ENCODE measurements around the gene MLLT11.
A peak's percentile ranks its signal among the peaks of the same experiment; 100 is the strongest.

MLLT11 gene, protein sequence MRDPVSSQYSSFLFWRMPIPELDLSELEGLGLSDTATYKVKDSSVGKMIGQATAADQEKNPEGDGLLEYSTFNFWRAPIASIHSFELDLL

DNA sequence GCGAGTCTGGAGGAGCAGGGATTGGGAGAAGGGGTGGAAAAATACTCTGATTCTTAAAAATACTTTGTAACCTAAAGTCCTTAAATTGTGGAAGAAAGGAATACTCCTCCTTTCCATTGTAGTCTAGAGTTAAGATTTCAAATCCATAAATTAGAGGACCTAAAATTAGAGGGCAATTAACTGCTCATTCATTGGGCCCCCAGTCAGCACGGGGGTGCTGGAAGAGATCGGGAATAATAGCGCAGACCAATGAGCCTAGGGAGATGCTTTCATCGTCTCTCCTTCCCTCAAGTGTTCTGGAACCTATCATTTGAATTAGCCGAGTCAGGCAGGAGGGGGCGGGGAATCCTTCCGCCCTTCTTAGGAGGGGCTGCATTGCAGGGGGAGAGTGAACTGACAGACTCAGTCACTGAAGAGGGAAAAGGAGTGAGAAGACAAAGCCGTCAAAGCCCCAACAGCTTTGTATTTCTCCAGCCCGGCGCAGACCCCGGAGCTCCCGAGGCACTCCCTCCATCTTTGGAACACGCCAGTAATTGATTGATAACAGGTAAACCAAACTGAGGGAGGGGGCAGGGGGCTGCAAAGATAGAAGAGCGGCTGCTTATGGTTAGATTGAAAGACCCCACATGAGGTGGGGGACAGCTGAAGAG is at the start of gene MLLT11:
TSS of gene MLLT11 (plus strand) at position 391 of the 650 bp plus-strand sequence. CDS start 6,828 bp downstream, outside the sequence.
- H3K36me3 Mint-ChIP-seq (ENCODE audit: insufficient read depth): peaks cover 40% of the 10 kb centered on the region
- DNase-seq (ENCODE audit: low spot score in 2 of 2) (no peak), ATAC-seq (replicated peaks; ENCODE audit: extremely low read depth, poor library complexity, severe bottlenecking) (no peak)
- H3K4me3 Mint-ChIP-seq: peak within 1 kb of the TSS; percentile 92
- H3K4me1 Mint-ChIP-seq: peaks cover 54% of the 10 kb centered on the region
- H3K27ac Mint-ChIP-seq (ENCODE audit: low read depth): peak within 1 kb of the TSS; percentile 91
- H3K9me3 Mint-ChIP-seq: no peaks in the 10 kb centered on the region
- H3K27me3 Mint-ChIP-seq: no peaks in the 10 kb centered on the region

DNA sequence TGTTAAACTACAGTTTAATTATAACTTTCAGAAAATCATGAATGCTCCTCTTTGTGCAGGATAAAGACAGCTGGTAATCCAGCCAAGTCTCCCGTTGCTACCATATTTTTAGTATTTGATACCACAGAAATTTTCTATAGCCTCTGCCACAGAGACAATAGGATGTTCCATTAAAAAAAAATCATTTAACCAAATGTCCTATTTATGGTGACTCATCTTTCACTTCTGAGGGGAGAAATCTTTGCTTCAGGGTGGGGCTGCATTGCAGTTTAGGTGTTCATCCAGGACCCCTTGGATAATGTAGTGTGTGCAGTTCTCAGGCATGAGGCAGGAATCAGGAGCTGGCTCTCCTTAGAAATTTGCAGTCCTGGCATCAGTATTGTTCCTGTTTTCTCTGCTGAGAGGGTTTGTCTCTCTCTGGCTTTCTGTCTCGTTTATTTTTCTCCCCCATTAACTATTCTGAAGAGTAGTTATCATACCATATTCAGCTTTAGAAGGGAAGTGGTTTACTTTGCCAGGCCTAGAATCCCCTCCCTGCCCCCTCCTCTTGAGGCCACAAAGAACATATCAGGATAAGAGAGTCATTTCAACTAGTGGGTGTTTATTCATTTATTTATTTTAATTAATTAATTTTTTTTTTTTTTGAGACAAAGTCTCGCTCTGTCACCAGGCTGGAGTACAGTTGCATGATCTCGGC is 48.9 kb upstream of the MLLT11 start:
- Mint-ChIP-seq H3K27me3 (no peaks in the 10 kb centered on the region), H3K36me3 (ENCODE audit: insufficient read depth) (peaks cover 16% of the 10 kb centered on the region), H3K4me3 (no peak overlapping the region), H3K9me3 (no peaks in the 10 kb centered on the region), H3K4me1 (peaks cover 55% of the 10 kb centered on the region), H3K27ac (ENCODE audit: low read depth) (no peak overlapping the region)
- DNase-seq (ENCODE audit: low spot score in 2 of 2) (no peak), ATAC-seq (replicated peaks; ENCODE audit: extremely low read depth, poor library complexity, severe bottlenecking) (no peak)

DNA sequence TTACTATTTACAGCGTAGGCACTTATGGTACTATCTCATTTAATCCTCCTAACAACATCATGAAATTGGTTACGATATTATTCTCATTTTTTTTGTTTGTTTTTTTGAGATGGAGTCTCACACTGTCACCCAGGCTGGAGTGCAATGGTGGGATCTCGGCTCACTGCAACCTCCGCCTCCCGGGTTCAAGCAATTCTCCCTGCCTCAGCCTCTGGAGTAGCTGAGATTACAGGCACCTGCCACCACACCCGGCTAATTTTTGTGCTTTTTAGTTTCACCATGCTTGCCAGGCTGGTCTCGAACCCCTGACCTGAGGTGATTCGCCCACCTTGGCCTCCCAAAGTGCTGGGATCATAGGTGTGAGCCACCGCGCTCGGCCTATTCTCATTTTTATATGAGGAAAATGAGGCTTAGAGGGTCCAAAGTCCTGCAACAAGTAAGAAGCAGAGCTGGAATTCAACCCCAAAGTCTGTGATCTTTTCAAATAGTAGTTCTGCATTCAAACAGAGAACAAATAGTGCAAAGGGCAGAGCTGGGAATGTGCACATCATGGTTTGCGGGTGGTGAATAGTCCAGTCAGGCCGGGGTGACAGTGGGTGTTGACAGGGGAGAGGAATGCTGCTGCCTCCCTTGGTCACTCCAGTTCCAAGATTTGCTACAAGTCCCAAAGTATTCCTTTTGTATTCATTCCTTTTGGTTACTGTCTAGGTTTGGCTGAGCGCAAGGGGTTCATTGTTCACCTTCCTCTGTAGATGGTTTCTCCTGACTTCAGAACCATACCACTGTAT is 47.3 kb upstream of the MLLT11 start:
- H3K4me1 Mint-ChIP-seq: peaks cover 40% of the 10 kb centered on the region
- H3K9me3 Mint-ChIP-seq: no peaks in the 10 kb centered on the region
- no peaks in the 10 kb centered on the region for H3K27me3 Mint-ChIP-seq
- no peak overlapping the region for H3K4me3 Mint-ChIP-seq
- DNase-seq (ENCODE audit: low spot score in 2 of 2) (no peak), ATAC-seq (replicated peaks; ENCODE audit: extremely low read depth, poor library complexity, severe bottlenecking) (no peak)
- H3K36me3 Mint-ChIP-seq (ENCODE audit: insufficient read depth): peaks cover 11% of the 10 kb centered on the region
- H3K27ac Mint-ChIP-seq (ENCODE audit: low read depth): no peak overlapping the region

DNA sequence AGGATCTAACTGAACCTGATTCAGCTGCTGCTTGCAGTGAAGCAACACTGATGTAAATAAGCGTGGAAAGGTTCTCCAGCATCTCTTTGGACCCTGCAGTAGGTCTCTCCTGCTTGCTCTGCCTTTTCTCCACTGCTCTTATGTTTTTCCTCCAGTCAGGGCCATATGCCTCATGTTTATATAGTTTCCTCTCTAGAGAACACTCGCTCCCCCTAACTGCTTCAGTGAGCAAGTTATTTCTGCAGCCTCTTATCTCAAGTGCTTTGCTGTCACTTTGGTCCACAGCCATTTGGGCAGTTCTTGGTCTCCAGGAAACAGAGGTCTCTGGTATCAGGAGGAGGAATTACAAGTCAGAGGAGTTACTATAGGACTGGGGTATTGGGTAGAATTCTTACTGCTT is 46.7 kb upstream of the MLLT11 start:
- Mint-ChIP-seq H3K27ac (ENCODE audit: low read depth) (no peak overlapping the region), H3K4me3 (no peak overlapping the region), H3K9me3 (no peaks in the 10 kb centered on the region), H3K4me1 (peaks cover 35% of the 10 kb centered on the region), H3K36me3 (ENCODE audit: insufficient read depth) (peaks cover 6% of the 10 kb centered on the region), H3K27me3 (no peaks in the 10 kb centered on the region)
- DNase-seq (ENCODE audit: low spot score in 2 of 2): no peak
- ATAC-seq (replicated peaks; ENCODE audit: extremely low read depth, poor library complexity, severe bottlenecking): no peak

DNA sequence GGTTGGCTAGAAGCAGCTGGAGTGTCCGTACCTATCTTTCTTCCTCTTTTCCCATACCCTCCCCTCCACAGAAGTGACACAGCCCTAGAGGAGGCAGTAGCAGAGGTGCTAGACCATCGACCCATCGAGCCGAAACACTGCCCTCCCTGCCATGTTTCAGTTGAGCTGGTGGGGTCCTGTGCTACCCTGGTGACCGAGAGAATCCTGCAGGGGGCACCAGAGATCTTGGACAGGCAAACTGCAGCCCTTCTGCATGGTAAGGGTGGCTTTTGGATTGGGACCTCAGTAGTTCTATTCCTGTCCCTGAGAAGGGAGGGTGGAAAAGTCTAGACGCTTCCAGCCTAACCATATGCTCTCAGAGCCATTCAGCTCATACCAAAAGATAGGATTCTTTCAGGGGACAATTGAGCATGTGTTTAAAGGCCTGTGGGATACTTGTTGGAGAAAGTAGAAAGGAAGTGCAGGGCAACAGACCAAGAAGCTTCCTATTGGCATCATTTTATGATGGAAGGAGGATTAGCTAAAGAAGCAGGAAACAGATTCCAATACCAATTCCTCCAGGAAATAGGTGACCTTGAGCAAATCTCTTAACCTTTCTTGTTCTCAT is 35.6 kb upstream of the MLLT11 start:
- peak; percentile 99 for ATAC-seq (replicated peaks; ENCODE audit: extremely low read depth, poor library complexity, severe bottlenecking)
- no peaks in the 10 kb centered on the region for H3K27me3 Mint-ChIP-seq
- no peaks in the 10 kb centered on the region for H3K9me3 Mint-ChIP-seq
- H3K4me3 Mint-ChIP-seq: peak overlapping the region; percentile 37
- H3K27ac Mint-ChIP-seq (ENCODE audit: low read depth): peak overlapping the region; percentile 29
- DNase-seq (ENCODE audit: low spot score in 2 of 2): peak; percentile 81 to 83
- peaks cover 7% of the 10 kb centered on the region for H3K4me1 Mint-ChIP-seq
- peaks cover 30% of the 10 kb centered on the region for H3K36me3 Mint-ChIP-seq (ENCODE audit: insufficient read depth)

DNA sequence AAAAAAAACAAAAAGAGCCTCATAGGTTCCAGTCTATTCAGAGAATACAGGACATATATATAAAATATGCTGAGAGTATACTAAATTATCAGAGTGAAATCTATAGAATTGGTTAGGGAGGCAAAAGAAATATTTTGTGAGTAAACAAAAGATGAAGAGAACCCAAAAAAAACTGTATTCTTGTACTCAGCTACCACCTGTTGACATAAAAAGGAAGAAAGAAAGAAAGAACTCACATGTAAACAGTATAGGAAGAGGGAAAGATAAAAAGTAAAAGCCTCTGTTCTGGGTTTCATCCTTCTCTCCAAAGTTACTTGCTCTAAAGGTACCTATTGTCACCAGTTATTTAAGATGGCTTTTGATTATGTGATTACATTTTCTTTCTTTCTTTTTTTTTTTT is 33.7 kb upstream of the MLLT11 start:
- Mint-ChIP-seq H3K4me3 (no peak overlapping the region), H3K4me1 (peaks cover 7% of the 10 kb centered on the region), H3K36me3 (ENCODE audit: insufficient read depth) (peaks cover 43% of the 10 kb centered on the region), H3K27me3 (no peaks in the 10 kb centered on the region), H3K9me3 (no peaks in the 10 kb centered on the region), H3K27ac (ENCODE audit: low read depth) (no peak overlapping the region)
- DNase-seq (ENCODE audit: low spot score in 2 of 2) (no peak), ATAC-seq (replicated peaks; ENCODE audit: extremely low read depth, poor library complexity, severe bottlenecking) (no peak)

DNA sequence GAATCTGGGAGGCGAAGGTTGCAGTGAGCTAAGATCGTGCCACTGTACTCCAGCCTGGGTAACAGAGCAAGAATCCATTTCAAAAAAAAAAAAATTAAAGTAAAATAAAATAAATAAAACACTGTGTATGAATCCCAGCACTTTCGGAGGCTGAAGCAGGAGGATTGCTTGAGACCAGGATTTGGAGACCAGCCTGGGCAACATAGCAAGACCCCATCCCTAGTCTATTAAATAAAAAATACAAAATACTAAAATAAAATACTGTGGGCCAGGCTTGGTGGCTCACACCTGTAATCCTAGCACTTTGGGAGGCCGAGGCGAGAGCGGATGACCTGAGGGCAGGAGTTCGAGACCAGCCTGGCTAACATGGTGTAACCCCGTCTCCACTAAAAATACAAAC is 28.0 kb upstream of the MLLT11 start:
- no peak for ATAC-seq (replicated peaks; ENCODE audit: extremely low read depth, poor library complexity, severe bottlenecking)
- Mint-ChIP-seq H3K9me3 (no peaks in the 10 kb centered on the region), H3K27me3 (no peaks in the 10 kb centered on the region), H3K36me3 (ENCODE audit: insufficient read depth) (peaks cover 35% of the 10 kb centered on the region), H3K4me3 (no peak overlapping the region), H3K27ac (ENCODE audit: low read depth) (no peak overlapping the region), H3K4me1 (peaks cover 5% of the 10 kb centered on the region)
- DNase-seq (ENCODE audit: low spot score in 2 of 2): no peak

DNA sequence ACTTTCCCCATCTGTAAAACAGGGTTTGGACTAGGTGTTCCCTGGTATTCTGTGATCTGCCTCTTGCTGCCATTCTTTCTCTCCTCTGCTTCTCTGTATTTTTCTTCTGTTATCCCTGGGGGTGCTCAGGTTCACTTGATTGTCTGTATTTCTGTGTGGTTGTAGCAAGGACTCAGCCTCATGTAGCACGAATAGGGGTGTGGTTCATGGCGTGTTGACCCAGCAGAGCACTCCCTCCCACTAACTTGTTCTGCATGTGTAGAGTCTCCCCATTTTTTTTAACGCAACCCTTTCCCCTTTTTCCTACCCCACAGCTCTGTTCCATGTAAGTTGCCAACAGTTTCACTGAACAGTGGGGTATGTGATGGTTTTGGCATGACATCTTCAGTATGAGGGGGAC is 25.0 kb upstream of the MLLT11 start:
- H3K4me1 Mint-ChIP-seq: peaks cover 5% of the 10 kb centered on the region
- H3K27ac Mint-ChIP-seq (ENCODE audit: low read depth): peak overlapping the region; percentile 5
- no peaks in the 10 kb centered on the region for H3K27me3 Mint-ChIP-seq
- DNase-seq (ENCODE audit: low spot score in 2 of 2): no peak
- H3K9me3 Mint-ChIP-seq: no peaks in the 10 kb centered on the region
- H3K4me3 Mint-ChIP-seq: no peak overlapping the region
- no peak for ATAC-seq (replicated peaks; ENCODE audit: extremely low read depth, poor library complexity, severe bottlenecking)
- H3K36me3 Mint-ChIP-seq (ENCODE audit: insufficient read depth): peaks cover 23% of the 10 kb centered on the region

DNA sequence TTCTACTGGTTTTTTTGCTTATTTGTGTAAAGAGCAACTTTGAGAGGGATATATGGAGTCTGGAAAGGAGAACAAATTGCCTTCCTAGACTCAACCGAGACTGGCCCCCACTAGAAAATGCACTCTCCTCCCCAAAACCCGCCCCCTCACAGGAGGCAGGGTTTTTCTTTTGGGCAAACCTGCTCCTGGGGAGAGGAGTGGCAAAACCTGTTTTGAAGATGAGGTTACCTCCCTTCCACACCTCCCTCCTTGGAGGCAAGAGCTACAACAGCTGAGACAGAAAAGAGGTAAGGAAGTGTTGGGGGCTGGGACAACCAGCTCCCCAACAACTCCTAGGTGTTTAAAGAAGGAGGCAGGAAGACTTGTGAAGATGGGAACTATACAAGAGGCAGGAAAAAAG is 23.8 kb upstream of the MLLT11 start, which contains the start of gene BNIPL:
TSS of gene BNIPL (plus strand) at position 231 of the 400 bp plus-strand sequence. CDS start at position 371, 140 bp downstream.
- H3K27me3 Mint-ChIP-seq: no peaks in the 10 kb centered on the region
- H3K4me3 Mint-ChIP-seq: no peak within 1 kb of the TSS
- peaks cover 5% of the 10 kb centered on the region for H3K4me1 Mint-ChIP-seq
- ATAC-seq (replicated peaks; ENCODE audit: extremely low read depth, poor library complexity, severe bottlenecking) (no peak), DNase-seq (ENCODE audit: low spot score in 2 of 2) (no peak)
- H3K9me3 Mint-ChIP-seq: no peaks in the 10 kb centered on the region
- peak within 1 kb of the TSS; percentile 14 for H3K27ac Mint-ChIP-seq (ENCODE audit: low read depth)
- H3K36me3 Mint-ChIP-seq (ENCODE audit: insufficient read depth): peaks cover 13% of the 10 kb centered on the region

DNA sequence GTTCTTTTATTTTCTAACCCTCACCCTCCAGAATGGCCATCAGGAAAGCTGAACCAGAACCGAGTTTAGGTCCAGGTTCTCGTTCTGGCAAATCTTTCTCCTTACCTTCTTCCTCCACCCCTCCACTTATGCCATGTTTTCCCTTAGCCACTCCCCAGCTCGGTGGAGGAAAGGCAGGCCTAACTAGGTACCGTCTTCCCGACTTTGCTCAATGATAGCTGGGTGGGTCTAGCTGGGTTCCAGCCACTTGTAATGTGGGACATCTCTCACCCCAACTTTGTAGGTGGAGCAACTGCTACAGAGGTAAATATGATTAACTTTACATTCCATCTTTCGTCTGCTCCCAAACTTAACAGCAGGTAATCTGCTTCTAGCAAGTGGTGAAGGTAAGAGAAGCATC is 23.2 kb upstream of the MLLT11 start:
- H3K4me3 Mint-ChIP-seq: no peak overlapping the region
- H3K27ac Mint-ChIP-seq (ENCODE audit: low read depth): peak overlapping the region; percentile 14
- peaks cover 11% of the 10 kb centered on the region for H3K36me3 Mint-ChIP-seq (ENCODE audit: insufficient read depth)
- no peaks in the 10 kb centered on the region for H3K9me3 Mint-ChIP-seq
- no peaks in the 10 kb centered on the region for H3K27me3 Mint-ChIP-seq
- peaks cover 5% of the 10 kb centered on the region for H3K4me1 Mint-ChIP-seq
- DNase-seq (ENCODE audit: low spot score in 2 of 2): no peak
- ATAC-seq (replicated peaks; ENCODE audit: extremely low read depth, poor library complexity, severe bottlenecking): no peak

DNA sequence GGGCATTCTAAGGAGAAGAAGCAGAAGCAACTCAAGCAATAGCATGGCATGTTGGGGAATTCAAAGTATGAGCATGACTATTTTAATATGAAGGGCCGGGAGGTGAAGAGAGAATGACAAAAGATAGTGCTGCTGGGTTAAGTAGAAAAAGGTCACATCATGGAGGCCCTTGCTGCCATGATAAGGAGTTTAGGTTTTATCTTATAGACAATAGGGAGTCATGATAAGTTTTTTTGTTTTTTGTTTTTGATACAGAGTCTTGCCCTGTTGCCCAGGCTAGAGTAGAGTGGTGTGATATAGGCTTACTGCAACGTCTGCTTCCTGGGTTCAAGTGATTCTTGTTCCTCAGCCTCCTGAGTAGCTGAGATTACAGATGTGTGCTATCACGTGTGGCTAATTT is 20.7 kb upstream of the MLLT11 start:
- Mint-ChIP-seq H3K36me3 (ENCODE audit: insufficient read depth) (peaks cover under 1% of the 10 kb centered on the region), H3K9me3 (no peaks in the 10 kb centered on the region), H3K4me3 (no peak overlapping the region), H3K4me1 (peaks cover 11% of the 10 kb centered on the region), H3K27me3 (no peaks in the 10 kb centered on the region), H3K27ac (ENCODE audit: low read depth) (no peak overlapping the region)
- ATAC-seq (replicated peaks; ENCODE audit: extremely low read depth, poor library complexity, severe bottlenecking) (no peak), DNase-seq (ENCODE audit: low spot score in 2 of 2) (no peak)

DNA sequence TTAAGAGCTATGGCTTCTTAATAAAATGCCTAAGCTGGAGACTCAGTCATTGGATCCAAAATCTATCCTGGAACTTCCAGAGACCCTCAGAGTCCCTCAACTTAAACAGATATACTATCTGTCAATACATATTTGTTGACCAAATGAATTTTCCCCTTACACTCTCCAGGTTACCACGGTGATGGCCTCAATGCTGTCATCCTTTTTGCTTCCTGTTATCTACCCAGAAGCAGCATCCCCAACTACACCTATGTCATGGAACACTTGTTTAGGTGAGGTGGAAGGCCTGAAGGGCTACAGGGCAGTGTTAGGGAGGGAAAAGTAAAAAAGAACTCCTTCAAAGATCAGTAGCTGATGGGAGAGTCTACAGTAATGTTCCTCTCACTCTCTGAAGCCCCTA is 17.0 kb upstream of the MLLT11 start:
- DNase-seq (ENCODE audit: low spot score in 2 of 2): no peak
- Mint-ChIP-seq H3K4me1 (peaks cover 28% of the 10 kb centered on the region), H3K36me3 (ENCODE audit: insufficient read depth) (peaks cover 2% of the 10 kb centered on the region), H3K27ac (ENCODE audit: low read depth) (peak overlapping the region; percentile 57), H3K9me3 (no peaks in the 10 kb centered on the region), H3K4me3 (no peak overlapping the region), H3K27me3 (no peaks in the 10 kb centered on the region)
- ATAC-seq (replicated peaks; ENCODE audit: extremely low read depth, poor library complexity, severe bottlenecking): no peak

Data from central memory CD8-positive, alpha-beta T cell (primary cell).